Lower leg skin (tissue), 3 donors: ENCODE measurements around the gene RUNX1.

Experiments
- CTCF ChIP-seq, 3 donors: fragments of 450-650 bp; IDR thresholded peaks; one replicate each; pipeline ENCODE4 v1.5.1; 2016; ENCODE audit warnings: antibody characterized with exemption in 3 of 3, mild to moderate bottlenecking in 3 of 3, moderate library complexity in 2 of 3
- POLR2A ChIP-seq, 2 donors: fragments of 450-650 bp; IDR thresholded peaks; one replicate each; pipeline ENCODE4 v1.6.1; 2016 to 2017; ENCODE audit warnings: antibody characterized with exemption in 2 of 2, mild to moderate bottlenecking in 1 of 2, moderate library complexity in 1 of 2

- TF ChIP-seq CTCF (IDR thresholded peaks at IDR 0.05) (no peak), POLR2A (IDR thresholded peaks at IDR 0.05) (no peak)
Observed at GRCh38 chr21:34923626-34924025, 125.5 kb downstream of the RUNX1 start.
